GM18507 (cell line): ENCODE results near the gene SLC6A7.

Experiments
- DNase-seq: peaks from one replicate; pipeline ENCODE4 v3.0.0; 2011; ENCODE audit warnings: low read depth; ENCODE audit not compliant: insufficient read length; ENCODE audit errors: extremely low spot score
- FAIRE-seq: peaks from 2 replicates; lab custom pipeline; 2011; peaks lifted over from hg19 to GRCh38; lab: Jason Lieb, UNC

Gene SLC6A7

DNA sequence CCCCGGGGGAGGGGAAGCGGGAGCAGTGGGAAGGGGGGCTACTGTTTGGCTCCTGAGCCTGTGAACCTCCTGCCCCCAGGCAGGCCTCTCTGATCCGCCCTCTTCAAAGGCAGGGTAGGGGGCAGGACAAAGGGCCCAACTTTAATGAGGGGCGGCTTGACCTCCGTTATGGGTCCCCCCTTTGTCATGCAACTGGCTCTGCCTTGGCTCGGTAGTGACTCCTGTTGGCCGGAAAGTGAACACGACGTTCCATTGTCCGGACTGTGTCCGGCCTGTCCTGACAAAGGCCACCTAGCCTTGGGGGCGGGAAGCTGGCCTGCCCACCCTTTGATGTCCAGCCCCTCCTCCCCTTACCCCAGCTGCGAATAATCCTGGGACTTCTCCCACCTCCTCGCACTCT, 22.0 kb upstream of the SLC6A7 start:
- DNase-seq (no peak), FAIRE-seq (no peak)

DNA sequence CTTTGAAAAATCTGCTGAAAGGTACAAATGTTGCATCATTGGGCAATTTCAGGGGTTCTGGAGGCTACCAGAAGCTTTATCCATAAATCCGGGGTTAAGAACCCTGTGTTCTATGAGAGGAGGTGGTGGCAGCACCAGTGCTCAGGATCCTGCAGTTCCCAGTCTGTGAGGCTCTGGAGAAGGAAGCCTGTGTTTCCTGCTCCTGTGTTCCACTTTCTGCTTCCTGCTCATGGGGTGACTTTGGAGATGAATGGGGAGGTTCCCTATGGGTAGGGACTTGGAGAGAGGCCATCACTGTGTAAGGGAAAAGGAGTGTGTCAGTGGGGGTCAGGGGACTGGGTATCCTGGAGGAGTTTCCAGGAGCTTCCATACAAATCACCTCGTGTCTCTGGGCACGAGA, 21.0 kb upstream of the SLC6A7 start:
- DNase-seq: no peak
- FAIRE-seq: no peak

DNA sequence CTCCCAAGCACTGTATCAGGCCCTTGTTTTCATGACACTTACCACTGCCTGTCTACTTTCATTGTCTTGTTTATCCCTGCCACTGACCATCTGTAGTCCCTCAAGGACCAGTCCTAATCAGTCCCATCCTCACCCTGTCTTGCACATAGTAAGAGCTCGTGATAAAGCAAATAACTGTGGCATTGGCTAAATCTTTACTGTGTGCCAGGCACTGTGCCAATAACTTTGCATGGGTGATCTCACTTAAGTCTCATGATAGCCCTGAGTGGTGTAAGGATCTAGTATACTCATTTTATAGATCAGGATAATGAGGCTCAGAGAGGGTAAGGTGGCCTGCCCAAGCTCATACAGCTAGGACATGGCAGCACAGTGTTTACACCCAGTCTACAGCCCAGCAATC, 17.7 kb upstream of the SLC6A7 start:
- FAIRE-seq (no peak), DNase-seq (no peak)

DNA sequence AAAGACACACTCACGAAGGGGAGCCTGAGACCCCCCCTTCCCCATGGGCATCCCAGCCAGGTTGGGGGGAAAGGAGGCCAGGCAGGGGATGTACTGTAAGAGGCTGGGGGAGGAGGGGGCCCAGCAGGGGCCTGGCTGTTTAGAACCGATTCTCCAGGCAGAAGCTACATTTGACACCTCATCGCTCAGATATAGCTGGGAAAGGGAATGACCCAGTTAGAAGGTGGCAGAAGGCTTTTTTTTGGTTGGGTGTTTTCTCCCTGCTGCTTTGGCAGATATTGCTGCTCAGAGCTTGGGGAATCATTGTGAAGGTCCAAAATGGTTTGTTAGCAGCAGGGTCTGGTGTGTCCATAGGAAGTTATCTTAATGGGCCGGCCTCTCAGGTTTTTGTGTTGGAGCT, 17.3 kb upstream of the SLC6A7 start:
- FAIRE-seq (no peak), DNase-seq (no peak)

DNA sequence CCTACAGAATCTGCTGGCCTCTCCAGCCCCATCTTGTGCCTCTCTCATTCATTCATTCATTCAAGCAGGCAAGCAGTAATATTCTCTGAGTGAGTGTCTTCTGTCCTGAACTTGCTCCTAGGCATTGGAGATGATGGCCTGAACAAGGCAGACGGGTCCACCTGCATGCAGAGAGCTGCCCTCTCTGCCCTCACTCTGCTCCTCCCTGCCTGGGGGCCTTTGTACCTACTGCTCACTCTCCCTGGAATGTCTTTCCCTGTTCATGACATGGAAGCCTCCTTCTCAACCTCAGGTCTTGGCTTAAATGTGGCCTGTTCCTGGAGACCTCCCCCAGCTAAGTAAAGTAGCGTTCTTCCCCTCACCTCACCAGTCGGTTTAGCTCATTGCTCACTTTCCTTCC, 16.7 kb upstream of the SLC6A7 start:
- FAIRE-seq: no peak
- DNase-seq: no peak

DNA sequence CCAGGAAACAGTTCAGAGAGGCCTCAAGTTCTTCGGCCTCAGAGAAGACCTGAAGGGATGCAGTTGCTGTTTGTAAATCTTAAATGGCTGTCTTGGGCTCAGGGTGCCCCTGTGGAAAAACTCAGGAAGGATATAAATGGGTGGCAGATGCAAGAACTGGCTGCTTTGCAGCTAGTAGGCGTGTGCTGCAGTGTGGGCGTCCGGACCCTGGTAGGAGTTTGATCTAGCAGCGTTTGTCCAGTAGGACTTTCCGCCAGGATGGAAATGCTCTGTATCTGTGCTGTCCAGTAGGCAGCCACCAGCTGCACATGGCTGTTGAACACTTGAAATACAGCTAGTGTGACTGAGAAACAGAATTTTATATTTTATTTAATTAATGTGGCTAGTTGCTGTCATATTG, 15.6 kb upstream of the SLC6A7 start:
- DNase-seq (no peak), FAIRE-seq (no peak)

DNA sequence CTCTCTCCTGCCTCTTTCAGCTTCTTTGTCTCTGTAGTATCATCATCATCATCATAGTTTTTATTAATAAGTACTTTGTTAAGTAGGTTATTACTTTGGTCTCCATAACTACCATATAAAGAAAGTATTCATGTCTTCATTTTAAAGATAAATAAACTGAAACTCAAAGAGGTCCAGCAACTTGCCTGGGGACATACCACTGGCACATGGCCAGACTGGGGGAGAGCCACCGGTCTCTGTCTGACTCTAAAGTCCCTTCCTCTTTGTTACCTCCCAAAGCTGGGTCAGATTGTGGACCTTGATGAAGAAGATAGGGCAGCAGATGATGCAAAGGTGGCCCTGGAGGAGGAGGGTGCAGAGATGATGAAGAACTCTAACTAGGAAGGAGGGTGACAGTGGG, 14.8 kb upstream of the SLC6A7 start:
- FAIRE-seq (no peak), DNase-seq (no peak)

DNA sequence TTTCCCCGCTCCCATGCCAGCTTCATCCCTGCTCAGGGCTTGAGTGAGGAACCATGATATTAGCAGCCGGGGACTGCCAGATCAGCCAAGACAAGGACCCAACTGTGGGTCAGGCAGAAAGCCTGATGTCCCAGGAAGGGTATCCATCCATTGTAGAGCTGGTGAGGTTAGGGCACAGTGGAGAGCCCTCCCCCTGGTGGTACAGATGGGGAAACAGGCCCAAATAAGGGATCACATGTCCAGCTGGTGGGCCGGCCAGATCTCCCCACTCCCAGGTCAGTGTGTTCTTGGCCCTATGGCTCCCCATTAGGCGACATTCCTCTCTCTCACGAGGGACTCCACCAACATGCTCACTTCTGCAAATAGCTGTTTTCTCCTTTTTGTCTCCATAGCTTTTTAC, 14.3 kb upstream of the SLC6A7 start:
- peak; percentile 42 for DNase-seq
- no peak for FAIRE-seq

DNA sequence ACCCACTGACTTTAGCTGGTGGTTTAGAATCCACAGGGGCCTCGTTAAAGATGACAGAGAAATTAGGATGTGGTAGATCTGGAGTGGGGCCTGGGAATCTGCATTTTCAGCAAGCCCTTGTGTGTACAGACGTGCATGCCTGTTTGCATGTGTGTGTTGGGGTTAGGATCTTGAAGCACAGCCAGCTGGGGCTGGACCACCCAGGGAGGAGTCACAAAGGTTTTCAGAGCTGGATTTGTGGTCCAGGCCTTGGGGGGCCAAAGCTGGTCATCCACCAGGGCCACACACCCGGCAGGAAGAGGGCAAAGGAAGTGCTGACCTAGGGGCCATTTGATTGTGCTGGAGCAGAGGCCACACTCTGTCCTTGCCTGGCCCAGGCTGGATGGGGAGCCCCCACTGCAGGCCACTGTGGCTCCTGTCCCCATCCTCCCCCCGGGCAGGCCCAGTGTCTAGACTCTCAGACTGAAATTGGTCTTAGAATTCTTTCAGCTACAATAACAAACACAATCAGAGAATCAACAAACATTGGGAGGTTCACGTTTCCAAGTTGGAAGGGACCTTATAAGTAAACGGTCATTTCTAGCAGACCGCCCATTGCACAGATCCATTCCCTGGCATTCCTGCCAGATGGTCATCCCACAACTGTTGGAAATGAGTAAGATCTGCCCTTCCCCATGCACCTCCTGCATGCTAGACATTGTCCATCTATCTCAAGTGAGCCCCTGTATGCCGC, 13.0 kb upstream of the SLC6A7 start:
- FAIRE-seq (no peak), DNase-seq (no peak)

DNA sequence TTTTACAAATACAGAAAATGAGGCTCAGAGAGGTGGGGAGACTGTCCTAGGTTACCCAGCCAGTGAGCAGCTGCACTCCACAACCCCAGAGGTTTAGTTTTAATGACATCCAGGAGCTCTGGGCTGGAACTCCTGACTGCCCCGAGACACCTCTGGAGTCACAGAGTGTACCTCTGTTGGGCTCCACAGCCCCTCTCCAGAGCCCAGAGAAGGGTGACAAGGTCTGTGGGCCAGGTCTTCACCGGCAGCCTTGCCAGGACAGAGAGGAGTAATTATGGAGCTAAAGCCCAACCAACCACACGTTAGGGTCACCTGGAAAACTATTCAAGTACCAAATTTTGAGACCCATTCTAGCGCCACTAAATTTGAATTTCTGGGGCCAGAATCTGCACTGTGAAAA, 12.1 kb upstream of the SLC6A7 start:
- FAIRE-seq: no peak
- DNase-seq: no peak

DNA sequence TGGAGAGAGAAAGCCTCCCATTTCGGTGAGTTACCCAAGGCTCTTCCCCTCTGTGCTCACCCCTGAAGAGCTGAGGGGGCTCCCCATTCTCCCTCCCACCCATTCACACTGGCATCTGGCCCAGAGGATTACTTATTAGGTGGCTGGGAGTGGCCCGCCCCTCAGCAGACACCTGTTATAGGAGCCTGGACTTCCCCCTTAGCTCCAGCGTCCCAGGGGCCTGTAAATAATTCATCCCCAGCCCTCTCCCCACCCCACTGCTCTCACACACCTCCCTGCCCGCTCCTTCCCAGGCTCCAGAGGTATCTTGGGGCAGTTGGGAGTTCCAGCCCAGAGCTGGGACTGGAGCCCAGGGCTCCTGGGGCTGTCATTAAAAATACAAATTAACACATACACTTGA, 11.6 kb upstream of the SLC6A7 start:
- DNase-seq (peak; percentile 35), FAIRE-seq (peak; percentile 36)

DNA sequence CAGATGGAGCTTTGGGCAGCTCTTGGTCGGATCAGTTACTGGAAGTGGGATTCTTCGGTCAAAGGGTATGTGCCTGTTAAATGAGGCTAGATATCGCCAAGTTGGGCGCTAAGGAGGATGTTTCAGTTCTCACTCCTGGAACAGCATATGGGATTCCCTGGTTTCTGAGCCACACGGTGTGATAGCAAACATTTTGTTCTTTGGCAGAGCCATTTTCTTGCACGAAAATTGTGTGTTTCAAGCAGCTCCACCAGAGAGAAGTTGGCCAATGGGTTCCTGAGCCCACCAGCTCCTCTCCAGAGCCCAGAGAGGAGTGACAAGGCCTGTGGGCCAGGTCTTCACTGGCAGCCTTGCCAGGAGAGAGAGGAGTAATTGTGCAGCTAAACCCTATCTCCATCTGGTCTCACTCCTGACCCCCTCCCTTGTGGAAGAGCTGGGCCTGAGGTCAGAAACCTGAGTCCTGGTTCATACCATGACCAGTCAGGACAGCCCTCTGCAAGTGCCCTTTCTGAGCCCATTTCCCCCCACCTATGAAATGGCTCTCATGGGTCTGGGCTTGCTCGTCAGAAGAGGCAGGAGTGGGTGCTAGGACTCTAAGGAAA, 10.7 kb upstream of the SLC6A7 start:
- DNase-seq (no peak), FAIRE-seq (no peak)

DNA sequence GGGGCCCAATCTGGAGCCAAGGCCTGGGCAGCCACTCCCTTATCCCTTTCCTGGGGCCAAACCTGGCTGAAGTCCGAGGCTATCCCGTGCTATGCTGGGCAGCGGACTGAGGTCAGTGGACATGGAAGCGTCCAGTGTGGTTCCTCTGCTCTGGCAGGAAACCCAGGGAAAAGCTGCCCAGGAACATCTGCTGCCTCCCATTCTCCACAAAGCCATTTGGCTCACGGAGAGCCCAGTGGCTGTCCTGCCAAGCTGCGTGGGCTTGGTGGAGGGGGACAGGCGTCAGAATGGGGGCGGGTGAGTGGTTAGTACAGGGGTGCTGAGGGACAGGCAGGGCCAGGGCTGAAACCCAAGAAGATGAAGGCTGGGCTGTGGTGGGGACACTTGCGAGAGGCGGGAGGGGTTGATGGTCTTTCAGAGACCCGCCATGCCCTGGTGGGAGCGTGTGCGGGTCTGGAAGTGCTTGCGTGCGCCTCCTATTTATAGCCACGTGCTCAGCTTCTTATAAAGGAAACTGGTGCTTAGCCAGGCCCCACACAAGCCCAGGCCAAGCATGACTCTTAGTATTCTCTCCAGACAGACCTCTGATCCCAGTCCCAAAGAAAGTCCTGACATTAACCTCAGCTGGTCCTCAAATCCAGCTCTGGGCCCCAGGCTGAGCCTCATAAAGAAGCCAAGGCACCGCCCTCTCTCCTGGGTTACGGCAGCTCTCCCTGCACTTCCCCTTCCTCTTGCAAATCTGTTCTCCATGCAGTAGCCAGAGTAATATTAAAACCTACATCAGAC, 9.4 kb upstream of the SLC6A7 start:
- no peak for FAIRE-seq

DNA sequence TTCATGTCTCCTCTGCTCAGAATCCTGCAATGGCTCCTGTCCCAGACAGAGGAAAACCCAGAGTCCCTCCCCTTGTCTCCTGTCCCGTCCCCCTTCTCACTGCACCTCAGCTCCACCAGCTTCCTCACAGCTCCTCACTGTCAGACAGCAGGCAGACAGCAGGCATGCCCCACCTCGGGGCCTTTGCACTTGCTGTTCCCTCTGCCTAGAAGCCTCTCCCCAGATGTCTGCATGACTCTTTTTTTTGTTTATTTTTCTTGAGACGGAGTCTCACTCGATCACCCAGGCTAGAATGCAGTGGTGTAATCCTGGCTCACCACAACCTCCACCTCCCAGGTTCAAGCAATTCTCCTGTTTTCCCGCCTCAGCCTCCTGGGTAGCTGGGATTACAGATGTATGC, 8.8 kb upstream of the SLC6A7 start:
- FAIRE-seq: no peak
- no peak for DNase-seq

More for the DNA sequence above, 9.4 kb upstream of the SLC6A7 start:
- DNase-seq: no peak

DNA sequence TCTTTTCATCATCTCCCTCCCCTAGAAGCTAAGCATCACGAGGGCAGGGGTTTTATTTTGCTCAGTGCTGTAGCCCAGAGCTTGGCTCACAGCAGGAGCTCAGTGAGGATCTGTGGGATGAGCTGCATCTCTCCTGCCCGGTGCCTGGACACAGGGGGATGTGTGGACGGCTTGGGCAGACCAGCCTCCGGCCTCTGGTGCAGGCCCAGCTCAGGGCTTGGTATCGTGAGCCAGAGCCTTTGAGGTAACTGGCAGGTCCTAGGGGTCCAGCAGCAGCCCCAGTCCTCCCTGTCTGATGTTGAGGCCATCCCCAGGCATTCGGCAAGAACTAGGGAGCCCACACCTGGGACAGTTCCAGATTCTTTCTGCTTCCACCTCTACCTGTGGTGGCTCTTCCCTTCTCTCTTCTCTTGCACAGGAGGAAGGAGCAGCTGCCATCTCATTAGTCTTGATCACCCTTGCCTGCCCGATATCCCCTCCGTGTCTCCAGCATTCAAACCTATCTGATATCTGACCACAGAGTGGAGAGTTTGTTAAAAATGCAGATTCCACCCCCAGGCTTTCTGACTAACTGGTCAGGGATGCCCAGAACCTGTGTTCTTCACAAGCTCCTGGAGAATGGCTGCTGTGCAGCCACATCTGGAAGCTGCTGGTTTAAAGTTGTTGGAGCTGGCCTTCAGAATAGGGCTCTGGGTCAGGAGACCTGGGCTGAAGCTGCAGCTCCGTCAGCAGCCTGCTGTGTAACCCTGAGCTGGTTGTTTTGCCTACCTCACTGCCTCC, 7.9 kb upstream of the SLC6A7 start:
- no peak for FAIRE-seq

DNA sequence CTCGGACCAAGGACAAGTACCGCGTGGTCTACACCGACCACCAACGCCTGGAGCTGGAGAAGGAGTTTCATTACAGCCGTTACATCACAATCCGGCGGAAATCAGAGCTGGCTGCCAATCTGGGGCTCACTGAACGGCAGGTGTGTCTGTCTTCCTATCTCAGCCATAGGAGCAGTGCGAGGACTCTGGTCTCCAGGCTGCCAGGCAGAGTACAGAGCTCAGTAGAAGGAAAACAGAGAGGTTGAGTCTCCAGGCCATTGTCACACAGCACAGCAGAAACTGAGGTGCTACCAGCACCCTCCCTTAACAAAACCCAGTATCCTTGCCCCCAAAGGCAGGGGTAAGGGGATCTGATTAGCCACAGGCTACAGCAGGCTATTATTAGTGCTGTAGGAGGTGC, 7.1 kb upstream of the SLC6A7 start:
- no peak for FAIRE-seq

More for the DNA sequence above, 7.9 kb upstream of the SLC6A7 start:
- no peak for DNase-seq

DNA sequence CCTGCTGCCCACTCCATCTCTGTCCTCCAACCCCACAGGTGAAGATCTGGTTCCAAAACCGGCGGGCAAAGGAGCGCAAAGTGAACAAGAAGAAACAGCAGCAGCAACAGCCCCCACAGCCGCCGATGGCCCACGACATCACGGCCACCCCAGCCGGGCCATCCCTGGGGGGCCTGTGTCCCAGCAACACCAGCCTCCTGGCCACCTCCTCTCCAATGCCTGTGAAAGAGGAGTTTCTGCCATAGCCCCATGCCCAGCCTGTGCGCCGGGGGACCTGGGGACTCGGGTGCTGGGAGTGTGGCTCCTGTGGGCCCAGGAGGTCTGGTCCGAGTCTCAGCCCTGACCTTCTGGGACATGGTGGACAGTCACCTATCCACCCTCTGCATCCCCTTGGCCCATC, 6.4 kb upstream of the SLC6A7 start:
- no peak for DNase-seq
- no peak for FAIRE-seq

More for the DNA sequence above, 7.1 kb upstream of the SLC6A7 start:
- DNase-seq: no peak

DNA sequence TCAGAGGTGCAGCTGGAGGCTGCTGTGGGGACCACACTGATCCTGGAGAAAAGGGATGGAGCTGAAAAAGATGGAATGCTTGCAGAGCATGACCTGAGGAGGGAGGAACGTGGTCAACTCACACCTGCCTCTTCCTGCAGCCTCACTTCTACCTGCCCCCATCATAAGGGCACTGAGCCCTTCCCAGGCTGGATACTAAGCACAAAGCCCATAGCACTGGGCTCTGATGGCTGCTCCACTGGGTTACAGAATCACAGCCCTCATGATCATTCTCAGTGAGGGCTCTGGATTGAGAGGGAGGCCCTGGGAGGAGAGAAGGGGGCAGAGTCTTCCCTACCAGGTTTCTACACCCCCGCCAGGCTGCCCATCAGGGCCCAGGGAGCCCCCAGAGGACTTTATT, 5.9 kb upstream of the SLC6A7 start:
- FAIRE-seq (no peak), DNase-seq (no peak)

DNA sequence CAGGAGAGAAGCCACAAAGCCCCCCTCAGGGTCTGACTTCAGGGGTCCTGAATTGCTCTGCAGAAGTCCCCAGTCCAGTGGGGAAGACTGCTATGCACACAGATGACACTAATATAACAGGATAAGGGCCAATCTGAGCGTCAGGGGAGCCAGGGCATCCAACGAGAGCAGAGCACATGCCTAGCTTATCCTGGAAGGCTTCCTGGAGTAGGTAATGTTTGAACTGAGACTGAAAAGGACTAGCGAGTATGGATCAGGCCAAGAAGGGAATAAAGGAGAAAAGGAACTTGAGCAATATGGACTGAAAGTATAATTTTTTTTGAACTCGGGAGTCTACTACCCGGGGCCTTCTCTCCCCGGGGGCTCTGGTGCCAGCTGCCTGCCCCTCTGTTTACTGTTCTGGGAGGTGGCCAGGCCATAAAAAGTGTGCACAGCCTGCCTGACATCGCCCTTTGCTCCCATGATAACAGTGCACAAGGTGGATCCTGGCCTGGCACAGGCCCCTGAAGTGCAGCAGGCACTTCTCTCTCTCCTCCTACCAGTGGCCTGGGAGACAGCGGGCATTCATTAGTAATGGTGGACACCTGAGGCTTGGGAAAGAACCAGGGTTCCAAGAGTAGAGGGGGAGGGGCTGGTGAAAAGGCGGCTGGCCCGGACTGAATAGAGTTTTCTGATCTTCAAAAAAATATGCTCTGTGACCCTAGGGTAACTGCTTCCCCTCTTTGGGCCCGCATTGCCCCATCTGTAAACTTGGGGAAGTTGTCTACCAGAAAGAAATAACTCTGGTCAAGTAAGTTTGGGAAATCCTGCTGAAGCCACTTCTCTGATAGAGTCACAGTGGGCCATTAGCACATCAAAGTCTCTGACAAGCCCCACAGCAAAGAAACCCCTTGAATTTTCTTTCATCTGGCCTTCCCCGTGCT, 4.6 kb upstream of the SLC6A7 start:
- DNase-seq: no peak
- no peak for FAIRE-seq
